Measurements from ENCODE around the gene ATP5F1D. TPM values are rescaled to one million over a fixed set of nuclear protein-coding genes. Genes with fewer than 3 reads are reported as not detected.

The ATP5F1D gene
- total and polyA plus RNA-seq, 2 of the 13 experiments (the other 11 are each of a cell fraction or from before 2014, with no cell fraction given), result 39.4 to 78.7 TPM

- ChIA-PET CTCF (ENCODE audit: low intra/inter-chr PET ratio, low total read pairs) (no interaction called here), POLR2A (interaction anchor here (1.6 kb wide), 1 partner anchor 52 kb away, joined by 5 read pairs; the partner anchor contains the start of gene CIRBP)
- DNase-seq (ENCODE audit: low spot score) (no peak), ATAC-seq (no peak), FAIRE-seq (no peak)
- Histone ChIP-seq H3K9me3 (ENCODE audit: low read length) (no peaks in the 10 kb centered on the region), H3K9ac (ENCODE audit: insufficient read depth, low read depth, low read length) (no peak overlapping the region), H3K4me3 (replicated peaks in 1 of 3; ENCODE audit: insufficient read depth in 1 of 3, low read depth in 2 of 3, low read length in 3 of 3) (no peak overlapping the region), H3K79me2 (ENCODE audit: insufficient read depth, low read length) (peaks cover 64% of the 10 kb centered on the region), H3K4me1 (ENCODE audit: insufficient read depth, low read length) (peaks cover 32% of the 10 kb centered on the region), H2AFZ (ENCODE audit: low read length) (no peak overlapping the region), H3K27ac (ENCODE audit: extremely low read length, insufficient read depth, low read length) (no peak overlapping the region), H3K27me3 (ENCODE audit: control insufficient read depth in 1 of 2, insufficient read depth in 2 of 2, low read length in 2 of 2) (no peaks in the 10 kb centered on the region), H3K36me3 (replicated peaks in 1 of 2; ENCODE audit: control insufficient read depth in 1 of 2, insufficient read depth in 2 of 2, low read length in 2 of 2) (peaks cover 15 to 32% of the 10 kb centered on the region in 2 experiments; a peak in 4 of 5 replicates), H4K20me1 (ENCODE audit: insufficient read depth, low read length) (peaks cover 39% of the 10 kb centered on the region), H3K4me2 (ENCODE audit: low read depth, low read length) (no peak overlapping the region)
- in situ Hi-C loops (cut with HindIII; ENCODE audit: extremely low pct_ligation_motif_present, low pct_unique_long_range_greater_than_20kb) (no loop called here), intact Hi-C loops (cut with micrococcal nuclease; ENCODE audit: unreplicated experiment) (no loop called here)
- 94% methylated on average over 9 of the region's 12 CpGs for WGBS (ENCODE audit: low lambda C conversion rate)
- BruUV-seq (replicated peaks), result no TSS peak
- TF ChIP-seq ISX (CRISPR knock-in tag; conservative IDR thresholded peaks at IDR 0.05) (no peak), DZIP1 (CRISPR knock-in tag; IDR thresholded peaks at IDR 0.05) (no peak), ZNF770 (CRISPR knock-in tag; IDR thresholded peaks at IDR 0.05) (no peak), ZNF34 (CRISPR knock-in tag; IDR thresholded peaks at IDR 0.05; ENCODE audit: borderline replicate concordance) (no peak), RFXANK (CRISPR knock-in tag; IDR thresholded peaks at IDR 0.05) (no peak), MXD4 (CRISPR knock-in tag; IDR thresholded peaks at IDR 0.05) (no peak), HNF4G (IDR thresholded peaks at IDR 0.05; ENCODE audit: borderline replicate concordance, low read depth, low read length) (no peak), HNF4G (CRISPR knock-in tag; IDR thresholded peaks at IDR 0.05; ENCODE audit: borderline replicate concordance, low read depth) (no peak), ZNF713 (CRISPR knock-in tag; IDR thresholded peaks at IDR 0.05) (no peak), ZBTB25 (CRISPR knock-in tag; IDR thresholded peaks at IDR 0.05) (no peak), RFX3 (CRISPR knock-in tag; IDR thresholded peaks at IDR 0.05) (no peak), GATAD2A (CRISPR knock-in tag; IDR thresholded peaks at IDR 0.05) (no peak), AKNA (CRISPR knock-in tag; IDR thresholded peaks at IDR 0.05; ENCODE audit: borderline replicate concordance) (no peak), ZNF331 (CRISPR knock-in tag; IDR thresholded peaks at IDR 0.05) (no peak)
Measured at GRCh38 chr19:1216756-1217155, 24.8 kb upstream of the ATP5F1D start.

Data from HepG2 (cell line).